B cell (primary cell): ENCODE data around the gene DOCK3. TPM values are rescaled to one million over a fixed set of nuclear protein-coding genes. Genes with fewer than 3 reads are reported as not detected.

ENCODE experiments used
- ATAC-seq: fragments of 200-7000 bp; cut with Tn5 transposase; one replicate; pipeline ENCODE4 v1.10.0; 2021; ENCODE audit warnings: low read depth, mild to moderate bottlenecking, moderate number of reproducible peaks, moderate library complexity
- CTCF ChIA-PET: fragments of 350-600 bp; sonication (Branson Sonifier 250); formaldehyde crosslinking; loops from one replicate; lab custom pipeline; 2021; ENCODE audit warnings: antibody characterized with exemption, inconsistent platforms; lab: Charles Lee
- POLR2A ChIA-PET: fragments of 350-600 bp; sonication (Branson Sonifier 250); formaldehyde crosslinking; loops from one replicate; lab custom pipeline; 2021; ENCODE audit warnings: antibody characterized with exemption; lab: Charles Lee
- DNase-seq: peaks from one replicate; pipeline ENCODE4 v3.0.0; 2013
- H2AFZ ChIP-seq: 2 replicates; pipeline ENCODE4 v1.6.1; 2012; ENCODE audit warnings: mild to moderate bottlenecking, low read depth, low read length; ENCODE audit not compliant: insufficient read depth, poor library complexity, severe bottlenecking
- H3K27ac ChIP-seq, 2 donors: 1 replicate in 1 of 2; 2 replicates in 1 of 2; pipeline ENCODE4 v1.5.1; 2012 to 2013; ENCODE audit warnings: low read length in 2 of 2, mild to moderate bottlenecking in 2 of 2, moderate library complexity in 1 of 2
- H3K27me3 ChIP-seq, 4 experiments: fragments of 200-600 bp in 1 of 4; sonication (generic) in 1 of 4; replicated peaks in 1 of 4; 1 replicate in 2 of 4; 2 replicates in 2 of 4; pipeline versions ENCODE4 v1.6.1 to v1.7.0; 2013 to 2016; ENCODE audit warnings: low read length in 3 of 4, mild to moderate bottlenecking in 2 of 4, mixed read lengths in 1 of 4, moderate library complexity in 1 of 4; ENCODE audit not compliant: insufficient read depth in 4 of 4, control insufficient read depth in 3 of 4; ENCODE audit errors: control extremely low read depth in 1 of 4
- H3K36me3 ChIP-seq, 2 experiments: replicated peaks in 1 of 2; 1 replicate in 1 of 2; 2 replicates in 1 of 2; pipeline versions ENCODE4 v1.6.1 to v1.7.1; 2013; ENCODE audit warnings: low read length in 1 of 2; ENCODE audit not compliant: insufficient read depth in 2 of 2, control insufficient read depth in 1 of 2; ENCODE audit errors: control extremely low read depth in 1 of 2, extremely low read depth in 1 of 2
- H3K4me1 ChIP-seq, 2 donors: fragments of 200-600 bp in 1 of 2; sonication (generic) in 1 of 2; 1 replicate in 1 of 2; 2 replicates in 1 of 2; pipeline versions ENCODE4 v1.5.1 to v1.6.1; 2013 to 2017; ENCODE audit warnings: low read length in 2 of 2; ENCODE audit not compliant: control insufficient read depth in 2 of 2, insufficient read depth in 2 of 2
- H3K4me2 ChIP-seq: replicated peaks from 2 replicates; pipeline ENCODE3; 2012; ENCODE audit warnings: mild to moderate bottlenecking, low read depth, low read length; ENCODE audit not compliant: poor library complexity, severe bottlenecking
- H3K4me3 ChIP-seq, 5 experiments: fragments of 200-600 bp in 1 of 5; sonication (generic) in 1 of 5; 1 replicate in 3 of 5; 2 replicates in 2 of 5; pipeline versions ENCODE4 v1.5.1 to v1.7.0; 2011 to 2016; ENCODE audit warnings: low read length in 4 of 5, mild to moderate bottlenecking in 4 of 5, low read depth in 2 of 5, control low read depth in 1 of 5, moderate library complexity in 1 of 5; ENCODE audit not compliant: insufficient read depth in 1 of 5; ENCODE audit errors: control extremely low read depth in 1 of 5, extremely low read depth in 1 of 5
- H3K79me2 ChIP-seq: fragments of 200-600 bp; sonication (generic); one replicate; pipeline ENCODE4 v1.6.0; 2016; ENCODE audit warnings: low read length; ENCODE audit not compliant: control insufficient read depth, insufficient read depth
- H3K9ac ChIP-seq: fragments of 200-600 bp; sonication (generic); 2 replicates; pipeline ENCODE4 v1.6.1; 2017; ENCODE audit warnings: mild to moderate bottlenecking, low read length, moderate library complexity
- H3K9me3 ChIP-seq, 3 donors: one replicate each; pipeline versions ENCODE4 v1.6.1 to v1.7.1; 2013; ENCODE audit warnings: low read length in 2 of 3; ENCODE audit not compliant: control insufficient read depth in 2 of 3, insufficient read depth in 1 of 3; ENCODE audit errors: control extremely low read depth in 1 of 3
- H4K20me1 ChIP-seq: 2 replicates; pipeline ENCODE4 v1.6.0; 2012; ENCODE audit warnings: mild to moderate bottlenecking, low read length; ENCODE audit not compliant: insufficient read depth, control insufficient read depth, poor library complexity, severe bottlenecking
- H3K27ac Mint-ChIP-seq: one replicate; pipeline ENCODE4 v1.8.0; 2021; ENCODE audit warnings: mixed read lengths
- H3K27me3 Mint-ChIP-seq: one replicate; pipeline ENCODE4 v1.8.0; 2021; ENCODE audit warnings: mixed read lengths
- H3K4me1 Mint-ChIP-seq: one replicate; pipeline ENCODE4 v1.8.0; 2021; ENCODE audit warnings: mixed read lengths
- H3K4me3 Mint-ChIP-seq: one replicate; pipeline ENCODE4 v1.8.0; 2021; ENCODE audit warnings: mixed read lengths
- H3K9me3 Mint-ChIP-seq: one replicate; pipeline ENCODE4 v1.8.0; 2022; ENCODE audit warnings: mixed read lengths; ENCODE audit not compliant: insufficient read depth
- CTCF ChIP-seq: fragments of 200-600 bp; IDR thresholded peaks from one replicate; pipeline ENCODE4 v1.8.0; 2022; ENCODE audit warnings: antibody characterized with exemption, mild to moderate bottlenecking
- EZH2 ChIP-seq: IDR thresholded peaks from 2 replicates; pipeline ENCODE4 v1.6.1; 2012; ENCODE audit warnings: borderline replicate concordance, low read depth, mild to moderate bottlenecking, moderate library complexity, low read length; ENCODE audit not compliant: insufficient read depth, poor library complexity, severe bottlenecking
- intact Hi-C: fragments of 100-400 bp; cut with micrococcal nuclease; formaldehyde crosslinking; loops from one replicate; pipeline ENCODE4 v1.10.0; 2022
- polyA plus RNA-seq: library from polyadenylated mRNA; depleted of rRNA; stranded (reverse); fragments of >200 nt; gene quantifications from 2 replicates; pipeline ENCODE4 v1.2.3, GENCODE V29; 2012
- total RNA-seq, 2 donors: library from RNA; stranded (reverse); fragments of 120-200 nt in 1 of 2; gene quantifications; 1 replicate in 1 of 2; 2 replicates in 1 of 2; pipeline versions ENCODE4 v1.2.3 to v1.2.4, GENCODE V29; 2013 to 2022

The DOCK3 gene
- total and polyA plus RNA-seq, 2 donors (not counting 1 experiment from before 2014, with no cell fraction given): 0.06 to 0.30 TPM

- CTCF ChIA-PET: no interaction called here
These were observed 593.4 kb downstream of the DOCK3 start for GRCh38 chr3:51268132-51268531.

GRCh38 chr3:51269466-51269865 lies 594.7 kb downstream of the DOCK3 start:
- Histone ChIP-seq H3K4me1 (no peaks in the 10 kb centered on the region), H3K27ac (no peak overlapping the region), H3K27me3 (no peaks in the 10 kb centered on the region), H3K79me2 (no peaks in the 10 kb centered on the region), H3K4me2 (no peak overlapping the region), H3K9ac (no peak overlapping the region), H3K4me3 (no peak overlapping the region), H3K9me3 (peaks cover 0 to 6% (median 0%) of the 10 kb centered on the region in 3 donors), H4K20me1 (no peaks in the 10 kb centered on the region), H2AFZ (no peak overlapping the region), H3K36me3 (no peaks in the 10 kb centered on the region)
- Mint-ChIP-seq H3K27ac (no peak overlapping the region), H3K4me1 (peaks cover 16% of the 10 kb centered on the region), H3K4me3 (no peak overlapping the region), H3K9me3 (peaks cover 2% of the 10 kb centered on the region), H3K27me3 (no peaks in the 10 kb centered on the region)
- ATAC-seq (no peak), DNase-seq (no peak)
- CTCF ChIA-PET: no interaction called here
- POLR2A ChIA-PET: no interaction called here
- intact Hi-C loops: no loop called here
- TF ChIP-seq EZH2 (no peak), CTCF (no peak)

More at GRCh38 chr3:51268132-51268531, 593.4 kb downstream of the DOCK3 start:
- Histone ChIP-seq H3K9ac (no peak overlapping the region), H3K9me3 (peaks cover 0 to 6% (median 0%) of the 10 kb centered on the region in 3 donors), H3K4me3 (no peak overlapping the region), H3K4me2 (no peak overlapping the region), H3K27me3 (no peaks in the 10 kb centered on the region), H3K4me1 (no peaks in the 10 kb centered on the region), H4K20me1 (no peaks in the 10 kb centered on the region), H3K36me3 (no peaks in the 10 kb centered on the region), H3K79me2 (no peaks in the 10 kb centered on the region), H3K27ac (no peak overlapping the region), H2AFZ (no peak overlapping the region)
- no peak for DNase-seq
- H3K9me3 Mint-ChIP-seq: peaks cover 2% of the 10 kb centered on the region
- intact Hi-C loops: no loop called here
- peaks cover 5% of the 10 kb centered on the region for H3K27me3 Mint-ChIP-seq
- TF ChIP-seq CTCF (no peak), EZH2 (no peak)
- POLR2A ChIA-PET: no interaction called here
- H3K4me3 Mint-ChIP-seq: no peak overlapping the region
- no peak for ATAC-seq
- H3K27ac Mint-ChIP-seq: no peak overlapping the region
- peaks cover 16% of the 10 kb centered on the region for H3K4me1 Mint-ChIP-seq
